K562 (cell line): Measurements from ENCODE around the gene CARMIL3. TPM values are rescaled to one million over a fixed set of nuclear protein-coding genes. Genes with fewer than 3 reads are reported as not detected.

Source experiments
- ATAC-seq: fragments of 200-7000 bp; cut with Tn5 transposase; 3 replicates; pipeline ENCODE4 v1.9.1; 2020; ENCODE audit warnings: moderate library complexity
- BruUV-seq: library from RNA; stranded (reverse); fragments of 400-500 nt; replicated peaks from 2 replicates; lab custom pipeline; 2021; lab: Mats Ljungman, UMichigan
- CTCF ChIA-PET: fragments of 300-600 bp; formaldehyde crosslinking; extraction: SDS; loops from one replicate; lab custom pipeline; 2021; ENCODE audit warnings: low intra/inter-chr PET ratio; lab: Yijun Ruan, JAX
- POLR2A ChIA-PET: fragments of 300-600, 350-650 bp; sonication (Branson Sonifier 250); formaldehyde crosslinking; extraction: SDS; loops from one replicate; lab custom pipeline; 2021; ENCODE audit warnings: antibody characterized with exemption, inconsistent platforms; lab: Yijun Ruan, JAX
- DNase-seq, 4 experiments: peaks; one replicate each; pipeline versions ENCODE4 v3.0.0 to v3.0.0-alpha.2; 2011 to 2018; ENCODE audit warnings: low spot score in 3 of 4, mixed read lengths in 3 of 4; ENCODE audit errors: extremely low read depth in 1 of 4
- FAIRE-seq: peaks from 2 replicates; lab custom pipeline; 2011; peaks lifted over from hg19 to GRCh38; lab: Jason Lieb, UNC
- H2AFZ ChIP-seq: 2 replicates; pipeline ENCODE4 v1.6.0; 2011; ENCODE audit warnings: low read depth, low read length, control low read depth, inconsistent platforms
- H3K27ac ChIP-seq: fragments of 200-600 bp; 3 replicates; pipeline ENCODE4 v1.8.0; 2011; ENCODE audit warnings: low read depth, mild to moderate bottlenecking, control low read depth, inconsistent platforms, low read length, moderate library complexity, mixed read lengths; ENCODE audit errors: extremely low read depth
- H3K27me3 ChIP-seq, 2 experiments: fragments of 300-600 bp in 1 of 2; 2 replicates in 1 of 2; 3 replicates in 1 of 2; pipeline versions ENCODE4 v1.6.0 to v1.8.0; 2011; ENCODE audit warnings: inconsistent platforms in 2 of 2, low read length in 2 of 2, mild to moderate bottlenecking in 1 of 2, mixed read lengths in 1 of 2, moderate library complexity in 1 of 2; ENCODE audit not compliant: control insufficient read depth in 2 of 2, insufficient read depth in 2 of 2
- H3K36me3 ChIP-seq: fragments of 300-600 bp; 3 replicates; pipeline ENCODE4 v1.8.0; 2011; ENCODE audit warnings: mild to moderate bottlenecking, low read length, inconsistent platforms; ENCODE audit not compliant: control insufficient read depth, insufficient read depth
- H3K4me1 ChIP-seq, 2 experiments: fragments of 200-600 bp in 1 of 2; replicated peaks in 1 of 2; 2 replicates in 1 of 2; 3 replicates in 1 of 2; pipeline versions ENCODE4 v1.5.1 to v1.8.0; 2011; ENCODE audit warnings: inconsistent platforms in 2 of 2, low read length in 2 of 2, mild to moderate bottlenecking in 1 of 2, mixed read lengths in 1 of 2, moderate library complexity in 1 of 2; ENCODE audit not compliant: control insufficient read depth in 2 of 2, insufficient read depth in 2 of 2
- H3K4me2 ChIP-seq: 2 replicates; pipeline ENCODE4 v1.6.1; 2011; ENCODE audit warnings: low read length, control low read depth, inconsistent platforms, mixed read lengths; ENCODE audit not compliant: insufficient read depth
- H3K4me3 ChIP-seq: fragments of 200-600 bp; sonication (generic), shearing (Covaris generic); 2 replicates; pipeline ENCODE4 v1.5.1; 2016; ENCODE audit warnings: control low read depth, inconsistent platforms
- H3K79me2 ChIP-seq: fragments of 200-600 bp; 3 replicates; pipeline ENCODE4 v1.8.0; 2011; ENCODE audit warnings: low read length, inconsistent platforms; ENCODE audit not compliant: control insufficient read depth, insufficient read depth
- H3K9ac ChIP-seq, 2 experiments: 2 replicates each; pipeline versions ENCODE4 v1.6.0 to v1.6.1; 2011; ENCODE audit warnings: low read depth in 2 of 2, low read length in 2 of 2, control low read depth in 1 of 2, inconsistent platforms in 1 of 2, mild to moderate bottlenecking in 1 of 2, mixed read lengths in 1 of 2; ENCODE audit not compliant: insufficient read depth in 1 of 2
- H3K9me1 ChIP-seq: one replicate; pipeline ENCODE4 v1.6.0; 2011; ENCODE audit warnings: inconsistent platforms, mild to moderate bottlenecking, low read length, moderate library complexity; ENCODE audit not compliant: control insufficient read depth, insufficient read depth
- H3K9me3 ChIP-seq: replicated peaks from 2 replicates; pipeline ENCODE4 v1.5.1; 2011; ENCODE audit warnings: low read depth, low read length, inconsistent platforms; ENCODE audit not compliant: control insufficient read depth, insufficient read depth
- H4K20me1 ChIP-seq: replicated peaks from 2 replicates; pipeline ENCODE4 v1.6.1; 2011; ENCODE audit warnings: low read length, inconsistent platforms, mixed read lengths; ENCODE audit not compliant: control insufficient read depth, insufficient read depth
- FOXA3 ChIP-seq, 2 experiments: fragments of 450-650 bp in 1 of 2; sonication (generic) in 1 of 2; formaldehyde crosslinking; IDR thresholded peaks in 1 of 2; conservative IDR thresholded peaks in 1 of 2; 2 replicates each; pipeline versions ENCODE4 v1.4.0 to v1.8.0; 2020 to 2022; ENCODE audit warnings: mild to moderate bottlenecking in 2 of 2, missing genetic modification reagents in 1 of 2
- HDAC8 ChIP-seq: fragments of 450-650 bp; IDR thresholded peaks from 2 replicates; pipeline ENCODE4 v1.6.1; 2016; ENCODE audit warnings: mild to moderate bottlenecking, missing genetic modification characterization, moderate library complexity, missing compliant biosample characterization
- POLR2G ChIP-seq: fragments of 200-400 bp; formaldehyde crosslinking; IDR thresholded peaks from 2 replicates; pipeline ENCODE4 v1.6.1; 2017; ENCODE audit warnings: low read depth, mild to moderate bottlenecking, antibody characterized with exemption, low read length, moderate library complexity
- PYGO2 ChIP-seq: fragments of 450-650 bp; IDR thresholded peaks from 2 replicates; pipeline ENCODE4 v1.6.1; 2016; ENCODE audit warnings: mild to moderate bottlenecking, missing genetic modification characterization, moderate library complexity, missing compliant biosample characterization
- RBM22 ChIP-seq: fragments of 200-400 bp; formaldehyde crosslinking; IDR thresholded peaks from 2 replicates; pipeline ENCODE4 v1.6.1; 2018; ENCODE audit warnings: low read length, low read depth; ENCODE audit not compliant: poor library complexity, severe bottlenecking
- TFAM ChIP-seq: fragments of 250-450 bp; sonication (Bioruptor Pico); conservative IDR thresholded peaks from 2 replicates; pipeline ENCODE4 v1.5.0; 2021; ENCODE audit warnings: mild to moderate bottlenecking, moderate library complexity
- ZNF263 ChIP-seq: sonication (generic); formaldehyde crosslinking; IDR thresholded peaks from 2 replicates; pipeline ENCODE4 v1.8.0; 2022; ENCODE audit warnings: mild to moderate bottlenecking, missing genetic modification reagents, borderline replicate concordance
- ZNF586 ChIP-seq: fragments of 450-650 bp; formaldehyde crosslinking; conservative IDR thresholded peaks from 2 replicates; pipeline ENCODE4 v1.4.0; 2020; ENCODE audit warnings: mild to moderate bottlenecking, moderate library complexity
- WGBS: fragments of 100-300 bp; shearing (Covaris generic); methylation state at CpG from one replicate; pipeline ENCODE4 v1.1.6; 2016; ENCODE audit warnings: low coverage, mixed read lengths; ENCODE audit not compliant: insufficient coverage; ENCODE audit errors: missing lambda C conversion rate; 5-methylcytosine and 5-hydroxymethylcytosine counted together
- in situ Hi-C: fragments of 300-500 bp; cut with MboI; formaldehyde crosslinking; loops from 4 replicates; pipeline ENCODE4 v1.15.0; 2018; ENCODE audit warnings: inconsistent platforms, mixed read lengths
- intact Hi-C: fragments of 100-400 bp; cut with micrococcal nuclease; formaldehyde crosslinking; loops from 2 replicates; pipeline ENCODE4 v1.14.2; 2022
- polyA plus RNA-seq, 8 experiments: library from polyadenylated mRNA; depleted of rRNA in 4 of 8; stranded (reverse) in 5 of 8; unstranded in 3 of 8; fragments of >200 nt; fragmentation: Nextera tagmentation in 2 of 8; fragmentation: Illumina TruSeq in 1 of 8; extraction: Ambion mirVana in 2 of 8; extraction: Trizol in 1 of 8; gene quantifications; 2 replicates each; pipeline versions ENCODE4 v1.2.1 to v1.2.3, GENCODE V29; 2011 to 2014; ENCODE audit warnings: inconsistent platforms in 1 of 8, missing spikeins in 1 of 8
- total RNA-seq, 7 experiments: library from RNA; depleted of rRNA in 6 of 7; stranded (reverse); fragments of >200 nt in 6 of 7; fragmentation: Illumina TruSeq in 2 of 7; extraction: Trizol in 2 of 7; gene quantifications; 2 replicates each; pipeline versions ENCODE4 v1.2.1 to v1.2.3, GENCODE V29; 2011 to 2021; ENCODE audit warnings: low replicate concordance in 1 of 7
- TF ChIP-seq, protein P1 (sequence below): sonication (generic); formaldehyde crosslinking; IDR thresholded peaks from 2 replicates; pipeline ENCODE4 v1.8.0; 2022; ENCODE audit warnings: mild to moderate bottlenecking, missing genetic modification reagents
- TF ChIP-seq, protein P2 (sequence below): fragments of 200-800 bp; sonication (Bioruptor generic); IDR thresholded peaks from 2 replicates; pipeline ENCODE4 v1.6.1; 2017; ENCODE audit warnings: missing genetic modification characterization, missing compliant biosample characterization

Gene CARMIL3
- total and polyA plus RNA-seq, 9 of the 15 experiments (the other 6 are each of a cell fraction or from before 2014, with no cell fraction given): 0.01 to 0.11 (median 0.05) TPM; not detected in 5

DNA sequence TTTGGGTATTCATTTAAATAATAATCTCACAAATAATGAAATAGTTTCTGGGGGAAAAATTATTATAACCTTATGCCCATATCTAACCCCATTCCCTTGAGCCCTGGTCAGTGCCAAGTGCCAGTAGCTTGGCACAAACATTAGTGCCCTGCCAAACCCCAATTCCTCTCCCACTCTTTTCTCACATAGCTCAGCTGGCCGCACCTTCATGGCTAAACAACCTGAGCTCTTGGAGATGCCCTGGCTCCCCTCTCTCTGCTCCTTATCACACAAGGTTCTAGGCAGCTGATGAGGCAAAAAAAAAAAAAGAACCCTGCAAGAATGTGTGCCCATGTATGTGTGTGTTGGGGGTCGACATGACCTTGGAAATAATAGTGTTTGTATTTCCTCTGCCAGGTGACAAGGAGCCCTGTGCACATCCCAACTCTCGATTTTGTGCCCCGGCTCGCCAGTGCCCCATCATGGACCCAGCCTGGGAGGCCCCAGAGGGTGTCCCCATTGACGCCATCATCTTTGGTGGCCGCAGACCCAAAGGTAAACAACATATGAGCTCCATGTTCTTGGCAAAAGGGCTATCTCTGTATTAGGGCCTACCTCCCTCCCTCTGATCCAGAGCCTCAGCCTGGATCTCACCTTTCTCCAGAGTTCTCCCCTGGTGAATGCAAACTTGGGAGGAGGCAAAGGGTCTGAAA, 50.7 kb downstream of the CARMIL3 start (continued):
- TF ChIP-seq FOXA3 (CRISPR knock-in tag; conservative IDR thresholded peaks at IDR 0.05 in 1 of 2, IDR thresholded peaks at IDR 0.05 in 1 of 2) (no peak), PYGO2 (no peak), TFAM (CRISPR knock-in tag) (no peak), ZNF586 (CRISPR knock-in tag) (no peak)
- TF ChIP-seq, protein P1, sequence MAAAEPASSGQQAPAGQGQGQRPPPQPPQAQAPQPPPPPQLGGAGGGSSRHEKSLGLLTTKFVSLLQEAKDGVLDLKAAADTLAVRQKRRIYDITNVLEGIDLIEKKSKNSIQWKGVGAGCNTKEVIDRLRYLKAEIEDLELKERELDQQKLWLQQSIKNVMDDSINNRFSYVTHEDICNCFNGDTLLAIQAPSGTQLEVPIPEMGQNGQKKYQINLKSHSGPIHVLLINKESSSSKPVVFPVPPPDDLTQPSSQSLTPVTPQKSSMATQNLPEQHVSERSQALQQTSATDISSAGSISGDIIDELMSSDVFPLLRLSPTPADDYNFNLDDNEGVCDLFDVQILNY (CRISPR knock-in tag): no peak
- TF ChIP-seq, protein P2, sequence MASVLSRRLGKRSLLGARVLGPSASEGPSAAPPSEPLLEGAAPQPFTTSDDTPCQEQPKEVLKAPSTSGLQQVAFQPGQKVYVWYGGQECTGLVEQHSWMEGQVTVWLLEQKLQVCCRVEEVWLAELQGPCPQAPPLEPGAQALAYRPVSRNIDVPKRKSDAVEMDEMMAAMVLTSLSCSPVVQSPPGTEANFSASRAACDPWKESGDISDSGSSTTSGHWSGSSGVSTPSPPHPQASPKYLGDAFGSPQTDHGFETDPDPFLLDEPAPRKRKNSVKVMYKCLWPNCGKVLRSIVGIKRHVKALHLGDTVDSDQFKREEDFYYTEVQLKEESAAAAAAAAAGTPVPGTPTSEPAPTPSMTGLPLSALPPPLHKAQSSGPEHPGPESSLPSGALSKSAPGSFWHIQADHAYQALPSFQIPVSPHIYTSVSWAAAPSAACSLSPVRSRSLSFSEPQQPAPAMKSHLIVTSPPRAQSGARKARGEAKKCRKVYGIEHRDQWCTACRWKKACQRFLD: no peak

DNA sequence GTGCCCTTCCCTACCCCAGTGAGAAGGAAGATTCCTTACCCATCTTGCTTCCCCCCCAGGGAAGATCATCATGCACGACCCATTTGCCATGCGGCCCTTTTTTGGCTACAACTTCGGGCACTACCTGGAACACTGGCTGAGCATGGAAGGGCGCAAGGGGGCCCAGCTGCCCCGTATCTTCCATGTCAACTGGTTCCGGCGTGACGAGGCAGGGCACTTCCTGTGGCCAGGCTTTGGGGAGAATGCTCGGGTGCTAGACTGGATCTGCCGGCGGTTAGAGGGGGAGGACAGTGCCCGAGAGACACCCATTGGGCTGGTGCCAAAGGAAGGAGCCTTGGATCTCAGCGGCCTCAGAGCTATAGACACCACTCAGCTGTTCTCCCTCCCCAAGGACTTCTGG, 51.6 kb downstream of the CARMIL3 start:
- Histone ChIP-seq H3K4me1 (no peaks in the 10 kb centered on the region; a peak in 1 of 5 replicates), H3K27me3 (no peaks in the 10 kb centered on the region), H3K4me3 (no peak overlapping the region), H3K79me2 (no peaks in the 10 kb centered on the region), H4K20me1 (no peaks in the 10 kb centered on the region), H3K4me2 (no peak overlapping the region), H3K9me1 (no peaks in the 10 kb centered on the region), H3K27ac (no peak overlapping the region), H3K36me3 (peaks cover 45% of the 10 kb centered on the region; the same call in 2 of the 3 replicates), H2AFZ (no peak overlapping the region), H3K9ac (no peak overlapping the region), H3K9me3 (no peaks in the 10 kb centered on the region; the same call in 1 of the 2 replicates)
- no TSS peak for BruUV-seq
- no peak for FAIRE-seq
- POLR2A ChIA-PET: interaction anchor here (1.0 to 2.4 kb wide), 3 partner anchors 9 to 29 kb away, joined by 4 to 13 read pairs (median 13); partner anchors contain the start of genes DCAF11, NRL and PCK2
- intact Hi-C loops (no loop called here), in situ Hi-C loops (no loop called here)
- CTCF ChIA-PET: interaction anchor here (0.5 kb wide), 1 partner anchor 144 kb away, joined by 4 read pairs; no protein-coding TSS in a partner anchor
- ATAC-seq: no peak
- no peak for DNase-seq
- WGBS: 98% methylated on average over 6 of the region's 13 CpGs
- TF ChIP-seq POLR2G (peak; percentile 75), HDAC8 (tag) (no peak), RBM22 (peak; percentile 34), ZNF263 (CRISPR knock-in tag) (no peak)
